GM12801 (cell line): ENCODE data around the gene MCM9.

Source experiments
- CTCF ChIP-seq: IDR thresholded peaks from one replicate; pipeline ENCODE4 v1.5.1; 2011; ENCODE audit warnings: control low read depth; ENCODE audit not compliant: insufficient read length; ENCODE audit errors: extremely low read depth

The MCM9 gene

GRCh38 chr6:118952683-118953082 lies 17.7 kb upstream of the MCM9 start:
- no peak for TF ChIP-seq CTCF

GRCh38 chr6:118945217-118945616 lies 10.3 kb upstream of the MCM9 start:
- no peak for TF ChIP-seq CTCF

GRCh38 chr6:118940770-118941169 lies 5.8 kb upstream of the MCM9 start:
- no peak for TF ChIP-seq CTCF

GRCh38 chr6:118939683-118940082 lies 4.7 kb upstream of the MCM9 start:
- TF ChIP-seq CTCF = no peak

GRCh38 chr6:118935978-118936703 lies 1.2 kb upstream of the MCM9 start:
- TF ChIP-seq CTCF = no peak

- TF ChIP-seq CTCF = no peak
Observed at GRCh38 chr6:118935331-118935668, 341 bp upstream of the MCM9 start.

GRCh38 chr6:118933855-118934460 lies 1.0 kb downstream of the MCM9 start:
- TF ChIP-seq CTCF = no peak
